Common myeloid progenitor, CD34-positive (primary cell): ENCODE measurements around the gene SSPN.

ENCODE experiments used
- CTCF ChIA-PET: fragments of 350-600 bp; sonication (Branson Sonifier 250); formaldehyde crosslinking; loops from one replicate; lab custom pipeline; 2021; ENCODE audit warnings: antibody characterized with exemption; lab: Charles Lee
- POLR2A ChIA-PET: fragments of 350-600 bp; sonication (Branson Sonifier 250); formaldehyde crosslinking; loops from one replicate; lab custom pipeline; 2021; ENCODE audit warnings: antibody characterized with exemption; lab: Charles Lee
- DNase-seq, 3 donors: peaks; one replicate each; pipeline versions ENCODE4 v3.0.0 to v3.0.0-alpha.2; 2013
- H3K27ac ChIP-seq, 2 experiments: 1 replicate in 1 of 2; 2 replicates in 1 of 2; pipeline ENCODE4 v1.7.0; 2013; ENCODE audit warnings: inconsistent platforms in 2 of 2, low read length in 2 of 2, mild to moderate bottlenecking in 2 of 2, low read depth in 1 of 2, moderate library complexity in 1 of 2; ENCODE audit not compliant: severe bottlenecking in 2 of 2, insufficient read depth in 1 of 2, poor library complexity in 1 of 2
- H3K27me3 ChIP-seq, 5 experiments: replicated peaks in 2 of 5; 1 replicate in 3 of 5; 2 replicates in 2 of 5; pipeline versions ENCODE4 v1.6.1 to v1.7.0; 2013; ENCODE audit warnings: low read length in 4 of 5, mild to moderate bottlenecking in 2 of 5, moderate library complexity in 2 of 5, inconsistent platforms in 1 of 5; ENCODE audit not compliant: insufficient read depth in 5 of 5, control insufficient read depth in 4 of 5
- H3K36me3 ChIP-seq, 4 experiments: 1 replicate in 2 of 4; 2 replicates in 2 of 4; pipeline versions ENCODE4 v1.6.1 to v1.7.0; 2013; ENCODE audit warnings: low read length in 3 of 4, control low read depth in 1 of 4, mild to moderate bottlenecking in 1 of 4; ENCODE audit not compliant: control insufficient read depth in 4 of 4, insufficient read depth in 4 of 4
- H3K4me1 ChIP-seq, 4 experiments: 1 replicate in 3 of 4; 2 replicates in 1 of 4; pipeline versions ENCODE4 v1.6.1 to v1.7.1; 2013; ENCODE audit warnings: low read length in 3 of 4, mild to moderate bottlenecking in 3 of 4, control low read depth in 1 of 4, inconsistent platforms in 1 of 4, moderate library complexity in 1 of 4; ENCODE audit not compliant: control insufficient read depth in 4 of 4, insufficient read depth in 4 of 4; ENCODE audit errors: control extremely low read depth in 1 of 4
- H3K4me3 ChIP-seq, 7 experiments: 1 replicate in 4 of 7; 2 replicates in 3 of 7; pipeline versions ENCODE4 v1.5.1 to v1.7.0; 2013; ENCODE audit warnings: mild to moderate bottlenecking in 7 of 7, low read length in 6 of 7, moderate library complexity in 6 of 7, inconsistent platforms in 2 of 7, low read depth in 2 of 7, control low read depth in 1 of 7; ENCODE audit not compliant: insufficient read depth in 4 of 7, control insufficient read depth in 1 of 7; ENCODE audit errors: extremely low read depth in 1 of 7
- H3K9me3 ChIP-seq, 5 experiments: 1 replicate in 4 of 5; 2 replicates in 1 of 5; pipeline versions ENCODE4 v1.6.1 to v1.7.1; 2013; ENCODE audit warnings: low read length in 4 of 5, mild to moderate bottlenecking in 2 of 5, inconsistent platforms in 1 of 5, low read depth in 1 of 5, moderate library complexity in 1 of 5; ENCODE audit not compliant: control insufficient read depth in 4 of 5, insufficient read depth in 2 of 5; ENCODE audit errors: control extremely low read depth in 1 of 5
- WGBS: methylation state at CpG from one replicate; pipeline ENCODE4 v1.1.5; 2013; ENCODE audit not compliant: insufficient coverage; 5-methylcytosine and 5-hydroxymethylcytosine counted together

Gene SSPN

GRCh38 chr12:26281320-26281719 is 85.9 kb downstream of the SSPN start:
- H3K9me3 ChIP-seq: no peaks in the 10 kb centered on the region
- H3K27ac ChIP-seq: no peak overlapping the region
- DNase-seq: no peak
- peaks cover 3 to 42% (median 9%) of the 10 kb centered on the region in 4 experiments for H3K4me1 ChIP-seq
- ChIA-PET CTCF (no interaction called here), POLR2A (no interaction called here)
- no peaks in the 10 kb centered on the region for H3K27me3 ChIP-seq
- H3K4me3 ChIP-seq: no peak overlapping the region
- no peaks in the 10 kb centered on the region for H3K36me3 ChIP-seq
- 98% methylated on average over 4 of the region's 4 CpGs for WGBS

GRCh38 chr12:26282339-26282940 is 87.1 kb downstream of the SSPN start:
- H3K36me3 ChIP-seq: no peaks in the 10 kb centered on the region
- H3K9me3 ChIP-seq: no peaks in the 10 kb centered on the region
- ChIA-PET POLR2A (no interaction called here), CTCF (no interaction called here)
- 100% methylated on average over 2 of the region's 4 CpGs for WGBS
- H3K4me3 ChIP-seq: no peak overlapping the region
- no peak for DNase-seq
- H3K4me1 ChIP-seq: peaks cover 0 to 41% (median 14%) of the 10 kb centered on the region in 4 experiments
- no peaks in the 10 kb centered on the region for H3K27me3 ChIP-seq
- H3K27ac ChIP-seq: no peak overlapping the region

GRCh38 chr12:26283046-26283445 is 87.7 kb downstream of the SSPN start:
- H3K4me1 ChIP-seq: peaks cover 0 to 41% (median 19%) of the 10 kb centered on the region in 4 experiments
- H3K27me3 ChIP-seq: no peaks in the 10 kb centered on the region
- WGBS: 71% methylated on average over 1 of the region's 1 CpG
- POLR2A ChIA-PET: no interaction called here
- CTCF ChIA-PET: interaction anchor here (1.6 kb wide), 1 partner anchor 164 kb away, joined by 3 read pairs; no protein-coding TSS in a partner anchor
- H3K9me3 ChIP-seq: no peaks in the 10 kb centered on the region
- no peak for DNase-seq
- no peaks in the 10 kb centered on the region for H3K36me3 ChIP-seq
- H3K27ac ChIP-seq: no peak overlapping the region
- no peak overlapping the region for H3K4me3 ChIP-seq

GRCh38 chr12:26283617-26284016 is 88.2 kb downstream of the SSPN start:
- no peak for DNase-seq
- Histone ChIP-seq H3K36me3 (no peaks in the 10 kb centered on the region), H3K27ac (no peak overlapping the region), H3K4me3 (no peak overlapping the region), H3K27me3 (no peaks in the 10 kb centered on the region), H3K9me3 (no peaks in the 10 kb centered on the region), H3K4me1 (peaks cover 3 to 41% (median 20%) of the 10 kb centered on the region in 4 experiments)
- ChIA-PET CTCF (interaction anchor here (1.6 kb wide), 1 partner anchor 165 kb away, joined by 3 read pairs; no protein-coding TSS in a partner anchor), POLR2A (interaction anchor here (0.5 kb wide), 1 partner anchor 1405 kb away, joined by 3 read pairs; no protein-coding TSS in a partner anchor)
- 90% methylated on average over 2 of the region's 2 CpGs for WGBS

- no peaks in the 10 kb centered on the region for H3K27me3 ChIP-seq
- ChIA-PET CTCF (interaction anchor here (1.2 kb wide), 1 partner anchor 13 kb away, joined by 3 read pairs; no protein-coding TSS in a partner anchor), POLR2A (no interaction called here)
- no peaks in the 10 kb centered on the region for H3K36me3 ChIP-seq
- DNase-seq: no peak
- H3K27ac ChIP-seq: no peak overlapping the region
- peaks cover 3 to 34% (median 21%) of the 10 kb centered on the region in 4 experiments for H3K4me1 ChIP-seq
- 86% methylated on average over 1 of the region's 1 CpG for WGBS
- H3K4me3 ChIP-seq: no peak overlapping the region
- H3K9me3 ChIP-seq: no peaks in the 10 kb centered on the region
Observed at GRCh38 chr12:26285401-26285800, 90.0 kb downstream of the SSPN start.

GRCh38 chr12:26286186-26286585 is 90.8 kb downstream of the SSPN start:
- CTCF ChIA-PET: no interaction called here
- POLR2A ChIA-PET: no interaction called here
- peaks cover 3 to 34% (median 21%) of the 10 kb centered on the region in 4 experiments for H3K4me1 ChIP-seq
- DNase-seq: no peak
- no peaks in the 10 kb centered on the region for H3K27me3 ChIP-seq
- H3K36me3 ChIP-seq: no peaks in the 10 kb centered on the region
- no peak overlapping the region for H3K4me3 ChIP-seq
- H3K27ac ChIP-seq: no peak overlapping the region
- H3K9me3 ChIP-seq: no peaks in the 10 kb centered on the region
- WGBS: 91% methylated on average over 6 of the region's 6 CpGs

- H3K27me3 ChIP-seq: no peaks in the 10 kb centered on the region
- WGBS: 42% methylated on average over 13 of the region's 14 CpGs
- POLR2A ChIA-PET: interaction anchor here (1.3 kb wide), 1 partner anchor 13 kb away, joined by 4 read pairs; no protein-coding TSS in a partner anchor
- DNase-seq: peak; percentile 36 to 77 (median 71)
- peak overlapping the region in 1 of 7 experiments; percentile 31 for H3K4me3 ChIP-seq
- peaks cover 3 to 33% (median 21%) of the 10 kb centered on the region in 4 experiments for H3K4me1 ChIP-seq
- H3K27ac ChIP-seq: no peak overlapping the region
- H3K9me3 ChIP-seq: no peaks in the 10 kb centered on the region
- CTCF ChIA-PET: interaction anchor here (0.9 to 3.5 kb wide), 3 partner anchors 9 to 61 kb away, joined by 3 to 21 read pairs (median 4); no protein-coding TSS in a partner anchor
- no peaks in the 10 kb centered on the region for H3K36me3 ChIP-seq
Observed at GRCh38 chr12:26287671-26288381, 92.5 kb downstream of the SSPN start.
